ENCODE data around the gene SOBP.

Gene SOBP

DNA sequence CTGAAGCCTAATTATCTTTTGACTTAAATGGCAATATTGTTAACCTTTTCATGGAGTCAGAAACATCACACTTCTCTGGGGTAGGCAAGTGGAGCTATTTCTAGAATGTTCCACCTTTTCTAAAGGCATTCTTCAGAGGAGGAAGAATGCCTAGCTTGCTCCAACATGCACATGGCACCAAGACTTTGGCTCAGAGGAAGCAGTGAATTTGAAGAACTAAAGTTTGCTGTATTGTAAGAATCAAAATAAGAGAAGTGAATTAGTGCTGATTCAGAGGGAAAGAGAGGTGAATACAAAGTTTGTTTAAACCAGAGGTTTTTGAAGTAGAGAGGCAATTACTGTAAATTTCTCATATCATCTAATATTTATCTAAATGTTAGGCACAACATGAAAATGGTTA is 92.2 kb downstream of the SOBP start:
- DNase-seq (ENCODE audit: low read depth in 2 of 3, low spot score in 1 of 3): no peak

DNA sequence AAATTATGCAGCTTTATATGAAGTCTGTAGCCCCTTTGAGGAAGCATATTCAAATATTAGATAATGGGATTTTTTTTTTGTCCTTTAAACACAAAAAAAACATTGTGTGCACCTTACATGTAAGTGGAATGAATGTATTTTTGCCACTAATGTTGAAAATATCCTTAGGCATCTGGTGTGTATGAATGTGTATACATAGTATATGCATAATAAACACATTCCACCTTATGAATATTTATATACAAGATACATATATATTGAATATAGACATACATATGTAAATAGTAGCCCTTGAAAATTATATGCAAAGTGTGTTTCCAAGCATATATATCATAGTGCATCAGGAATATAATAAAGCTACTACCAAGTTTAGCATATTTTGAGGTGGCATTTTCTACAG is 94.8 kb downstream of the SOBP start:
- DNase-seq (ENCODE audit: low read depth in 2 of 3, low spot score in 1 of 3): no peak

DNA sequence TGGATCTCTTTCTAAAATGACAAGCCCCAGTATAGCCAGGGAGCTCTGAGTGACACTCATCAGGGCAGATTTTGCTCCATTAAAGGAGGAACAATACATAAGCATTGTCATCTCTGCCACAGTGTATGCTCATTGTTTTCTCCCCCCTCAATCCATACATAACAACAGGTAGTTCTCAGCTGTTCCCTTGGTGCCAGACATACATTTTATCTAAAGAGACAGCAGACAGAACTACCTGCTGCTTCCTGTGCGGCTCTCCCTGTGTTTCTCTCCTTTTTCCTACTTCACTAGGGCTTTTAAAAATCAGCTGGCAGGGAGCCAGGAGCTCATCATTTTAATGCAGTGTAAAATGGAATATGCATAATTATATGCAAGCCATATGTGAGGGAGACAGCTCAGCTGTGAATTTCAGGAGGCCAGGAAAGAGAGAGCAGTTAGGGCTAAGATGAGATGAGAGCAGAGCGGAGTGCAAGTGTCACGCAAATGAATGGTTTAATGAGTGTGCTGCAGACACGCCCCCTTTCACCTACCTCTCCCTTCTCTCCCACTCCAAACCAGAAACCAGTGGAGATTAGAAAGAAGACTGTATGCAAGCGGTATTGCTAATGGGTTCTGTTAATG is 96.0 kb downstream of the SOBP start:
- no peak for DNase-seq (ENCODE audit: low read depth in 2 of 3, low spot score in 1 of 3)

DNA sequence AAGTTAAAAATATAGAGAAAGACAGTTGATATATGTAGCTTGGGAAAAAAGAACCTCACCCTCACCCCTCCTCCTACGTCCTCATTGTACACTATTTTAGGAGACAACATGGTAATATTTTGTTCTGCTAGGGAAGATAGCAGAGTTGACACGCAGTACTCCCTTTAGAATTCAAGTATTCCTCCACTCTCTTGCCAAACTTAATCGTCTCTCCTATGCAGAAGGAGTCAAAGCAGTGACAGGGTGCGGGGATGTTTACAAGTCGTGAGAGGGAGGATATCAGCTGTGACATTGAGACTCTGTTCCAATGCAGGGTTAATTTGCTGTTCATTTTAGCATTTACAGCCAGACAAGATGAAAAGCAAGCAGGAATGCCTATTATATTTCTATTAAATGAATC is 97.5 kb downstream of the SOBP start:
- no peak for DNase-seq (ENCODE audit: low read depth in 2 of 3, low spot score in 1 of 3)

DNA sequence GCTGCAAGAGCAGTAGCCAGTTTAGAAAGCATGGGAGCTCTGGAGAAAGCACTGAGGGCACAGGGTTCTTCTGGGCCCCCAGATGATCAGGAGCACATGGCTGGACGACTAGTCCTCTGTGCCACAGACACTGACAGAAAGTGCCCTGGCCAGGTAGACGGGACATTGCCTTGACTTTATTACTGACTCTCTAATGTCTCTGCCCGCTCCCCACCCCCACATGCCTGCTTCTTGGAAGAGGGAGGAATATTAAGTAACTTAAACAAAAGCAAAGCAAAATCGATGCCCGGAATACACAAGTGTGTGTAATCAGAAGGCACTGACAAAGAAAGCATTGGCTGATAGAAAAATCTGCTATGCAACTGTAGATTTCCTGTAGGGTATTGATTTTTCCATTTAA is 99.3 kb downstream of the SOBP start:
- DNase-seq (ENCODE audit: low read depth in 2 of 3, low spot score in 1 of 3): no peak

DNA sequence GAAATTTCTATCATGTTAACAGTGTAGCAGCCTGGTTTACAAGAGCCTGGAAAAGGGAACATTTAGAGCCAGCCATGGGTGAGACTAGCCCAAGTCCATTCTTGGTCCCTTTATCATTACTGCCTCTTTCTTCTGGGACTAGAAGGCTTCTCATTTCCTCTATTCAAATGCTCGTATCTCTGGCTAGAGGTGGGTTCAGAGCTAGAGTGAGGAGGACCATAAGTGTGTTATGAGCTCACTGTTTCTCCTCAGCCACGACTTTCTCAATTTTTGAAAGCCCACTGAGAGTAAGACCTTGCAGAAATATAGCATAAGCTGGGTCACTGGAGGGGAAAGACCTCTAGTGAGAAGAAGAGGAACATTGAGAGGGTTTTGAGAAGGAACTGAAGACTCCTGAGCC is 100.0 kb downstream of the SOBP start:
- no peak for DNase-seq (ENCODE audit: low read depth in 2 of 3, low spot score in 1 of 3)

DNA sequence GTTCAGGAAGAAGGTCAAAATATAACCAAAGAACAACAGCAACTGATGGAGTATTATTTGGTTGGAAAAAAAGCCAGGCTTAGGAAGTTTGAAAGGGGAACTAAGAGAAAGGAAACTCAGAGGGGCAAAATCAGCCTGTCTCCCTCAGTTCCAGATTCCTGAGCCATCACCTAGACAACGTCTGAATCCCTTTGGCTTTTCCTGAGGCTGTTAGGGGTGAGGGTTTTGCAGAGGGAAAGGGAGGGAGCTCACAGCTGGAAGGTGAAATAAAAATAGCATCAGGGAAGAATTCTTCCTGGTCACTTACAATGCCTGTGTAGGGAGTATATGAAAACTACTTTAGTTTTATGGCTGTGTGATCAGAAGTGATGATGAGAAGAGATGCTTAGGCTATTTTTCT is 100.5 kb downstream of the SOBP start:
- no peak for DNase-seq (ENCODE audit: low read depth in 2 of 3, low spot score in 1 of 3)

DNA sequence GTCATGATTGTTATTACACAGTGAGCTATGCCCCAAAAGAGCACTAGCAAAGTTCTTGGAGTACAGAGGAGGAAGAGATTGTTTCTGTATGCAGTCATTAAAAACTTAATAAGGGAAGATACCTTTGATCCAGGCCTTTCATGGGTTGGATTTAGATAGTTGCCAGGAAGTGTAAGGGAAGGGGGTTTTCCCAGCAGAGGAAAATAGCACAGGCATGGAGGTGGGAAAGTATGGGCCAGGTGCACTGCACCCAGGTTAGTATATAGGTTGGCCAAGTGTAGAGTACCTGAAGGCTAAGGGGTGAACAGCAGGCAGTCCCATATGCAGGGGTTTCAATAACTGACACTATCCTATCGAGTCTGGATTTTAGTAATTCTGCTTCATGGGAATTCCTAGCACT is 101.4 kb downstream of the SOBP start:
- DNase-seq (ENCODE audit: low read depth in 2 of 3, low spot score in 1 of 3): no peak

DNA sequence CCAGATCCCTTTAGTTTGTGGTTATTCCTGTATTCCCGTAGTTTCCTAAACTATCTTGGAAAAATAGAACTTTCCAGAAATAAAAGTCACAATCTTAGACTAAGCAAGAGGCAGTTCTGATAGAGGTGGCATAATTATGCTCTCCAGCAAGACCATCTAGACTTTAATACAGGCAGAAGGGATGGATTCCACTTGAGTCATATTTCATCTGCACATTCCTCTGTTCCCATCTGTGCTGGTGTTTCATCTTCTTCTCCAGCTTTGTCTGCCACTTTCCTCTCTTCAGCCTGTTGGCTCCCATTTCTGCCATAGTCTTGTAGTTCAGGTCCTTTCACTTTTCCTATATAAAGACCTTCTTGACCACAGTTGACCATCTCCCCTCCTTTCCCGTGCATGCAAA is 102.9 kb downstream of the SOBP start:
- no peak for DNase-seq (ENCODE audit: low read depth in 2 of 3, low spot score in 1 of 3)

DNA sequence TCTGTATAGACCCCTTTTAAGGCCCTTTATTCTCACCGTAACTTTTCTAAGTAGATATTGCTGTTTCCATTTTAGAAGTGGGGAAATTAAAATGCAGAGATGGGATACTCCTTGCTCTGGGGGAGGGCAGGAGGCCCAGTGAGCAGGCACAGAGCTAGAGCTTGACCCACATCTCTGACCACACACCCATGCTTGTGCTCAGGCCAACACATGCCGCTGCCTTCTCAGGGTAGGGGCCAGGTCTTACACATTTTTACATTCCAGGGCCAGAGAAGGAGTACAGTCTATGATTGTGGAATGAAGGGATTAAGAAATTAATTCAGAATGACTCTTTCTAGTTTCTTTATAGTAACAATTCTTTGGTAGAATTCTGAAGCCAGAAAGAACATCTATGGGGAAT is 104.8 kb downstream of the SOBP start:
- no peak for DNase-seq (ENCODE audit: low read depth in 2 of 3, low spot score in 1 of 3)

DNA sequence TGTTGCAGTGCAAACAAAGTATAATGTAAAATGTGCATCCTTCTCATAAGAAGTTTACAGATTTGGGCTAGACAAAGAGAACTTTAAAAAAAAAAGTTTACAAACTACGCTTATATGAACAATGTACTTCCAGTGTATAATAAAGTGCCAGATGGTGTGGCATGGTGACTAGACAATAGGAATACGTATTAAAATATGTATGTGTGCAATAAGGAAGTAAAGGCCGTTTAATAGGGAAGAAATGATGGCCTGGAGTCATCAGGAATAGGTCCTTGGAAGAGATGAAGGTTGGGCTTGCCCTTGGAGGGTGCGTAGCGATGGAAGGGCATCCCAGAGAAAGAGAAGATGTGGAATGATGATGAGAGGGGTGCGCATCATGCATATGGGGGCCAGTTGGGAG is 108.2 kb downstream of the SOBP start:
- DNase-seq (ENCODE audit: low read depth in 2 of 3, low spot score in 1 of 3): no peak

DNA sequence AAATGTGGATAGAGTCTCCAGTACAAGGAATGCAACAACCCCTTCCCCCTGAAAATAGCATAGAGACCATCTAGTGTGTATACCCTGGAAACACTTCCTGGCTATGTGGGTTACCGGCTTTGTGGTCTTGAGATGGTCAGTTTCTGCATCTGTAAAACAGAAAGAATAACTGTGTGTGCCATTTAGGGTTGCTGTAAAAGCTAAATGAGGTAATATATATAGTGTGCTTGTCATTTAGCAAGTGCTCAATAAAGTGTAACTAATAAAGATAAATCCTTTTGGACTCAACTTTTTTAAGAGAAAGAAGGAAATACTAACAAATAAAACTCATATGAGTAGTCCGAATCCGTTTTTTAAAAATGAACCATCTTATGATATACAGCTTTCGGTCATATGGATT is 109.1 kb downstream of the SOBP start:
- DNase-seq (ENCODE audit: low read depth in 2 of 3, low spot score in 1 of 3): no peak

DNA sequence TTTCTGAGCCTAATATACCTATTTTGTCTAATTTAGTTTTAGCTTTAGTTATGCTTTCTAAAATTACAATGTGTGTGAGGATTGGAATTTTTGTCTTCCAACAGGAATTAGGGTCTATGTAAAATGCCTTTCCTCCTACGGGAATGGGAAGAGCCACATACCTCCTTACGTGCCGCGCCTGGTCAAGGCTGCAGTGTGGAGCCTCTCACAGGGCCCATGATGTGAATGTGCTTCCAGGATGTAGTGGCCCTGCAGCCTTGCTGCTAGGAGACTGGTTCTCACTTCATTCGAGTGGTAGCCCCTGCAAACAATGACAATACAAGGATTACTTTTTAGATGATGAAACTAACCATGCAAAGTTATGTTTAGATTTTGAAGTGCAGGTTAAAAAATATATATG is 110.2 kb downstream of the SOBP start:
- DNase-seq (ENCODE audit: low read depth in 2 of 3, low spot score in 1 of 3): no peak

DNA sequence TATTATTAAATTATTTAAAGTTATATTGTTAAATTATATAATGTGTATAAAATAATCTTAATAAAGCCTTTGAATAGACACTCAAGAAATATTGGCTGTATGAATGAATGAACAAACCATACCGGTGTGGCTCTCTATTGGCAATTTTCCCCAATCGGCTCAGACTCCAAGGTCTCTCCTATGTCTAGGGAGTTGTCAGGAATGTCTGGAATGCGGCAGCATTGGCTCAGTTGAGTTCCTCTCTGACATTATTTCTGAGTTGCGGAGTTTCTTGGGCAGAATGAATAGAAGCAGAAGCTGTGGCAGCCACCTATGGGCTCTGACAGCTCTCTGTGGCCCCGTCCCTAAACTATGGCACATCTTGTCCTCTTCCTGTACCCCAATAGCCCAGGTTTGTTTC is 111.0 kb downstream of the SOBP start:
- no peak for DNase-seq (ENCODE audit: low read depth in 2 of 3, low spot score in 1 of 3)

DNA sequence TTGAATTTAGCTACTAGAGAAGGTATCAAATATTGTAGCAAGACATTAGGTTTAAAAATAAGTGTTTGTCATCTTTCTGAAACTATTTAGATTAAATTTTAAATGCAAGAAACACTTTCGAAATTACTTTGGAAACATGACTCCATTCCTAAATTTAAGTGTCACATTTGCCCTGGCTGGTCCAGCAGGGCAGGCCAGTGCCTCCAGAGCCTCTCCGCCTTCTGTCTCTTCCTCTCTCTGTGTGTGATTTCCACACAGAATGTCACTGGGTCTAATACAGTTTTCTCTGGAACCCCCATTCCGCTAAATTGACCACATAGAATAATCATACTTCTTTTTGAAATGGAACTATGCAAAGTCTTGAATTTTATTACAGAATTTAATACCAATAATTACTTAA is 111.5 kb downstream of the SOBP start:
- no peak for DNase-seq (ENCODE audit: low read depth in 2 of 3, low spot score in 1 of 3)

DNA sequence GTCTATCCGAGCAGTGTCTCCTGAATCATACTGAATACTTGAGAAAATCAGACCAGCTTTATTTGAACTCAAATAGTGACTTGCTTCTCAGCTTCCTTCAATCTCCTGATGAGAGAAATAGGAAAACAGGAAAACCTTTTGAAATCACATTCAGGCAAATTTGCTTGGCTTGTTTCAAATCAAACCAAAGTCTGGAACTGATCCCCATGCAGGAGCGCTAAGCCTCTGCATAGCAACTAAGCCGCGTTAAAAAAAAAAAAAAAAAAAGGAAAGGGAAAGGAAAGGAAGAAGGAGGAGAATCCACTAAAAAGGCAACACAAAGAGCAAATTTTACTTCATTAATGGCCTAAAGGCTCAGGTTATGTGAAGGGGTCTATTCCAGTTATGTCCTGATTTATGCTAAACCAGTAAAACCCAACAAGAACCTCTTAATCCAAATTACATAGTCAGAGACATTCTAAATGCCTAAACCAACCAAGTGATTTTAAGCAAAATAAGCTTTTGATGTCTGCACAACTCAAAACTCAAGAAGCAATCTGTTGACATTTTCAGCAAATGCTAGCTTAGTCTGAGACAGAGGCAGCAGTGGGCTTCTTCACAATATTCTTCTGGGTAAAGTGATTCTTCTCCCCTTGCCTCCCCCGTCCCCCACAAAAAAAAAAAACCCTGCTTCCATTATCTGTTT is 112.5 kb downstream of the SOBP start:
- DNase-seq (ENCODE audit: low read depth in 2 of 3, low spot score in 1 of 3): no peak

DNA sequence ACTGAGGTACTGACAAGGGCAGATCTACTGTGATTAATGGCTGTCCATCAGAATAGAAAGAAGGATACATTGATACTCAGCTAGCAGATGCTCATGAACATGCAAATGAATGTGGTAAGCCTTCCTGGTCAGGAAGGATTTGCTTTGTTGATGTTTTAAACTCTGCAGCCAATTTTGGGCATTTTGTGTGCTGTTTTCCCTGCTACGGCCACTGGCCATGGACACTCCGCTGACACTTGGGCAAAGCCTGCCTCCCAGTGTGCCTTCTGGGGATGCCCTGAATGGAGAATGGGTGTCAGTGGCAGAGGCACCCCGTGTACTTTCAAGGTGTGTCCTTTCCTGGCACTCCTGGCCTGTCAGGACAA is 113.1 kb downstream of the SOBP start:
- no peak for DNase-seq (ENCODE audit: low read depth in 2 of 3, low spot score in 1 of 3)

DNA sequence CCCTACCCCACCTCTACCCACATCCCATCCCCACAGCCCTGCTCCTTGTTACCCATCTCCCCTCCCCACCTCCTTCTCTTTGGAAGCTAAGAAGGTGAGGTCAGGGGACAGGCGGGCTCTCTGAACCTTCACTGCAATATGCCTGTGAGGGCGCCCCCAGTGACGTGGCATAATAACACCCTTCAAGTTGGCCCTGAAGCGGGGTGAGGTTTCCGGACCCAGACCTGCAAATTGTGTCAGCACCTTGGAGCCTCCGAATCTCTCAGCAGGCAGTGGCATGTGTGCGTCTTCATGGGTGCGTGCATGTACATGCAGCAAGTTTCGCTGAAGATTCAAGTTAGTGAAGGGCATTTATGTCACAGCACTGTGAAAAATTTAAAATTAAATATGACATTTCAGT is 114.6 kb downstream of the SOBP start:
- DNase-seq (ENCODE audit: low read depth in 2 of 3, low spot score in 1 of 3): no peak

DNA sequence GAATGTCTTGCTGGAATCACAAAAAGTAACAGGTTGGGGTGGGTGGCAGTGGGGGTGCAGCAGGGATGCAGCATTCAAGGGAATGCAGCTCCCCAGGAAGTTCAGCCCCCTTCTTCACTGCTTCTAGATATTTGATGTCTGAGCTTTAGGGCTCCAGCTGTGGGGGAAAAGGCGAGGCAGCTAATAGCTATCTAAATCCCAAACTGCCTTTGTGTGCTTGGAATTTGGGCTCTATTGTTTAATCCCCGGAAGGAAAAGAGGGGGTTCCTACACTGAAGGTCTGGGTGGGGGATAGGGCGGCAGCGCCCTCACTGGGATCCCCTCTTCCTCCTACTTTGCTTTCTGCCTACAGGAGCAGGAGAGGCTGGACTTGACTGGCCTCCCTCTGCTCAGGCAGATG is 116.5 kb downstream of the SOBP start:
- no peak for DNase-seq (ENCODE audit: low read depth in 2 of 3, low spot score in 1 of 3)

DNA sequence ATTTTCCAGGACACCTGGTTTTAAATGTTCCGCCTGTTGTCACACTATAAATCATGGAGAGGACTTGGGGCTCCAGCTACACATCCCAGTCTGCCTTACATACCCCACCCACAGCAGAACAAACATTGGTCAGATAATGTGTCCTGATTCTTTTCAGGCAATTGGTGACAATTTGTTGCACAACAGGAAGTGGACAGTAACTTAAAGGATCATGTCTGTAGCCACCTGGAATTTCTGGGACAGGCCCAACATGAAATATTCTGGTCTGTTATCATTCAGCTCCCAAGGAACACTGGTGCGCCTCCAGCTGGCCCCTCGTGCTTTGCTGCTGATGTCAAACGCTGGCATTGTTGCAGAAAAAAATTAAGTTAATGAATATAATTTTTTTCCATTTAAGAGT is 117.2 kb downstream of the SOBP start:
- no peak for DNase-seq (ENCODE audit: low read depth in 2 of 3, low spot score in 1 of 3)

DNA sequence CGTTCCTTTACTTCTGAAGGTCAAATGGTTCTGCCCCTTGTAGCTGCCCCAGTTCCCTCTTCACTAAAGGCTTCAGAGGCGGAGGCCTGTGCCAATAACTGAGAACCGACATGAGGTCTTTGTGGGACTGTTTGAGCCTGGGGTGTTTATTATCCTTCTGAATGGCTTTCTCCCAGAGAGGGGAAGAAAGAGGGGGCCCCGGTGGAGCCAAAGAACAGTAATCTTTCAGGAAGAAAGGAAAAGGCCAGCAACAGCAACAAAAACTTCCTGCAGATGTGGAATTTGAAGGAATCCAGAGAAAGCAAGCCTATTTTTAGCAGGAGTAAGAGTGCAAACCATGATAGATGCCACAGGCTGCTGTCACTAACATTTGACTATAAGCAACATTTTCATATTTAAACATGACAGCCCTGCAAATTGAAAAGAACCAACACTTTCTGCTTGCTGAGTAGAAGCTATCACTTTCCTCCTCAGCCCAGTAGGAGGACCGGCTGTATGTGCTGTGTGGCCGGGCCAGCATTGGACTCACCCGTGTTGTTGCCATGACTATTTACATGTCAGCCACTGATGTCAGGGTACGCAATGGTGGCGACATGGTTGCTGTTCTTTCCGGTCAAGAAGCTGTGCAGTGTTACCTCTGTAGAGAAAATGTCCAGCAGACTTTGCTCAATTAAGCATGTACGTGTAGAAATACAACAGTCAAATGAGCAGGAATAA is 121.3 kb downstream of the SOBP start:
- DNase-seq (ENCODE audit: low read depth in 2 of 3, low spot score in 1 of 3): no peak

DNA sequence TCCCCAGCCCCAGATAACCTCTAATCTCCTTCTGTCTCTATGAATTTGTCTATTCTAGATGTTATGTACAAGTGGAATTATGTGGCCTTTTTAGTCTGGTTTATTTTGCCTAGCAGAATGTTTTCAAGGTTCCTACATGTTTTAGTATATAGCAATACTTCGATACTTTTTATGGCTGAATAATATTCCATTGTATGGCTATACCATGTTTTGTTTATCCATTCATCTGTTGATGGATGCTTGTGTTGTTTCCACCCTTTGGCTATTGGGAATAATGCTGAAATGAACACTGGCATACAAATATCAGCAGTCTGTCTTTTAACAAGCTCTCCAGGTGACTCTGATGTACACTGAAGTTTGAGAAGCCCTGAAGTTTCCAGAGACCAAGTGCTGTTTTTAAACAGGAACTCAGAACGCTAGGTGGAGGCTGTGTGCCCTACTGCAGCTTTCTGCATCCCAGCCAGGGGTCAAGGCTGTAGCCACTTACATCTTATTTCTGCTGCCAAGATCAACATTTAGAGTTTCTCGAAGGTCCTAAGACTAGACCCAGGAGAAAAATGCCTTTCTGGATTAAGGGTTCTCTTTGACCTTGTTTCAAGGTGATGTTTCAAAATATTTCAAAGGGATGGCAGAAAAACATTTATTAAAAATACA is 123.0 kb downstream of the SOBP start:
- no peak for DNase-seq (ENCODE audit: low read depth in 2 of 3, low spot score in 1 of 3)

All from stimulated activated CD4-positive, alpha-beta T cell treated with anti-CD3 and anti-CD28 coated beads, Interleukin-12 subunit alpha, Interleukin-12 subunit beta, amount 100 ng/mL, for 48 hours (primary cell).